HG03442 (cell line): ENCODE results near the gene TFPI2.
"Not testable (repeated sequence)": the region's sequence is repeated elsewhere in the genome, so short reads cannot be mapped to it uniquely, and the experiment has no call there.

ENCODE experiments used
- ATAC-seq: cut with Tn5 transposase; IDR thresholded peaks from one replicate; pipeline ENCODE4 v1.9.1; 2021; ENCODE audit warnings: mild to moderate bottlenecking, moderate library complexity; ENCODE audit not compliant: unreplicated experiment

The TFPI2 gene

GRCh38 chr7:93890464-93891068 is at the start of gene TFPI2:
Gene TFPI2 (minus strand): TSS chr7:93890753. CDS start chr7:93890678, 75 bp downstream.
- peak; percentile 49 for ATAC-seq

- ATAC-seq, result no peak
These were observed 47.7 kb upstream of the TFPI2 start for GRCh38 chr7:93938293-93938692.

GRCh38 chr7:93937818-93938217 is 47.3 kb upstream of the TFPI2 start:
- ATAC-seq, result no peak

GRCh38 chr7:93935102-93935501 is 44.5 kb upstream of the TFPI2 start:
- ATAC-seq, result no peak

- no peak for ATAC-seq
These were observed 42.6 kb upstream of the TFPI2 start for GRCh38 chr7:93933156-93933555.

- ATAC-seq, result no peak
These were observed 41.1 kb upstream of the TFPI2 start for GRCh38 chr7:93931655-93932054.

GRCh38 chr7:93927585-93927984 is 37.0 kb upstream of the TFPI2 start:
- no peak for ATAC-seq

- ATAC-seq, result no peak
These were observed 36.2 kb upstream of the TFPI2 start for GRCh38 chr7:93926800-93927199.

- ATAC-seq, result no peak
These were observed 33.4 kb upstream of the TFPI2 start for GRCh38 chr7:93923942-93924341.

GRCh38 chr7:93923296-93923695 is 32.7 kb upstream of the TFPI2 start:
- ATAC-seq, result no peak

GRCh38 chr7:93921607-93922566 is 31.3 kb upstream of the TFPI2 start, which contains the start of gene GNG11:
Gene GNG11 (plus strand): TSS chr7:93921735. CDS start chr7:93922138, 403 bp downstream.
- ATAC-seq, result peak; percentile 92

GRCh38 chr7:93921186-93921585 is 30.6 kb upstream of the TFPI2 start:
- no peak for ATAC-seq

GRCh38 chr7:93920496-93921182 is 30.1 kb upstream of the TFPI2 start:
- ATAC-seq, result no peak

- not testable (repeated sequence) for ATAC-seq
These were observed 25.8 kb upstream of the TFPI2 start for GRCh38 chr7:93916315-93916714.

- ATAC-seq, result peak; percentile 56
These were observed 25.3 kb upstream of the TFPI2 start for GRCh38 chr7:93915888-93916287.

GRCh38 chr7:93915206-93915842 is 24.8 kb upstream of the TFPI2 start:
- ATAC-seq, result not testable (repeated sequence)

- ATAC-seq, result no peak
These were observed 24.1 kb upstream of the TFPI2 start for GRCh38 chr7:93914581-93915066.

GRCh38 chr7:93913197-93913596 is 22.6 kb upstream of the TFPI2 start:
- ATAC-seq, result no peak

GRCh38 chr7:93911661-93912060 is 21.1 kb upstream of the TFPI2 start:
- peak; percentile 65 for ATAC-seq

GRCh38 chr7:93911242-93911641 is 20.7 kb upstream of the TFPI2 start:
- not testable (repeated sequence) for ATAC-seq
